NT2/D1 (cell line): ENCODE measurements around the gene SLC7A7.
"Not testable (repeated sequence)": the region's sequence is repeated elsewhere in the genome, so short reads cannot be mapped to it uniquely, and the experiment has no call there.

Source experiments
- DNase-seq: peaks from one replicate; pipeline ENCODE4 v3.0.0-alpha.2; 2011; ENCODE audit warnings: low read depth, low spot score
- H3K27me3 ChIP-seq: 2 replicates; pipeline ENCODE4 v1.6.0; 2011; ENCODE audit warnings: mild to moderate bottlenecking; ENCODE audit not compliant: insufficient read length, insufficient read depth
- H3K36me3 ChIP-seq: 2 replicates; pipeline ENCODE4 v1.6.1; 2011; ENCODE audit warnings: mild to moderate bottlenecking, low read length, mixed read lengths; ENCODE audit not compliant: insufficient read depth, insufficient read length
- H3K4me1 ChIP-seq: 2 replicates; pipeline ENCODE4 v1.5.1; 2011; ENCODE audit not compliant: insufficient read depth, insufficient read length
- H3K4me3 ChIP-seq: 2 replicates; pipeline ENCODE4 v1.5.1; 2011; ENCODE audit warnings: low read depth; ENCODE audit not compliant: insufficient read length
- H3K9ac ChIP-seq: 2 replicates; pipeline ENCODE4 v1.6.0; 2011; ENCODE audit warnings: low read depth; ENCODE audit not compliant: insufficient read length
- H3K9me3 ChIP-seq: 2 replicates; pipeline ENCODE4 v1.5.1; 2011; ENCODE audit warnings: mild to moderate bottlenecking, low read length; ENCODE audit not compliant: insufficient read depth
- SUZ12 ChIP-seq: IDR thresholded peaks from 2 replicates; pipeline ENCODE4 v1.6.1; 2011; ENCODE audit not compliant: insufficient read length, insufficient read depth; ENCODE audit errors: extremely low read depth
- YY1 ChIP-seq: IDR thresholded peaks from 2 replicates; pipeline ENCODE4 v1.6.1; 2011; ENCODE audit not compliant: insufficient read length, insufficient read depth
- ZNF274 ChIP-seq: IDR thresholded peaks from 2 replicates; pipeline ENCODE4 v1.6.1; 2011; ENCODE audit warnings: mild to moderate bottlenecking, low read depth, low read length

Gene SLC7A7

DNA sequence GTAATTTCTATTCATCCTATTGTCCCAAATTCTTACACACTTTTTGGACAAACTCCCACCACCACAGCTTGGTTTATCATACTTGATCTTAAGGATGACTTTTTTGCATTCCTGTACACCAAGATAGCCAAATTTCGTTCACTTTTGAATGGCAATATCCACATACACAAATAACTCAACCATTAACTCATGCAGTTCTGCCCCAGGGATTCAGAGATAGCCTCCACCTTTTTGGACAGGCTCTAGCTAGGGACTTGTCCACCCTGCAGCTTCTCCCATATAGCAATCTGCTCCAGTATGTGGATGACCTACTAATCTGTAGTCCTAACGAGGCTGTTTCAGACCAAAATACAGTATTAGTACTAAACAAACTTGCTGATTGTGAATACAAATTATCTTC, 81.4 kb downstream of the SLC7A7 start:
- TF ChIP-seq YY1 (no peak), ZNF274 (no peak), SUZ12 (no peak)
- H3K4me3 ChIP-seq: no peak overlapping the region
- H3K9ac ChIP-seq: no peak overlapping the region
- H3K36me3 ChIP-seq: no peaks in the 10 kb centered on the region
- no peaks in the 10 kb centered on the region; the same call in 1 of the 2 replicates for H3K9me3 ChIP-seq
- H3K27me3 ChIP-seq: no peaks in the 10 kb centered on the region
- no peak for DNase-seq
- H3K4me1 ChIP-seq: no peaks in the 10 kb centered on the region

DNA sequence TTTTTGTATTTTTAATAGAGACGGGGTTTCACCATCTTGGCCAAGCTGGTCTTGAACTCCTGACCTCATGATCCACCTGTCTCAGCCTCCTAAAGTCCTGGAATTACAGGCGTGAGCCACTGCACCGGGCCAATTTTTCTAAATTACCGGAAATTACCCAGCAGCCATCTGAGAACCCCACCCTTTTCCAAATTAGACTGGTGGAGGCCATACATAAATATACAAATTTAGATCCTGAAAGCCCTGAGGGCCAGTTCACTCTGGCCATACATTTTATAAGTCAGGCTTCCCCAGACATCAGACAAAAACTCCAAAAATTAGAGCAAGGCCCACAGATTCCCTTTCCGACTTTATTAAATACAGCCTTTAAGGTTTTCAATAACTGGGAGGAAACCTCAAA, 83.2 kb downstream of the SLC7A7 start:
- not testable (repeated sequence) for H3K36me3 ChIP-seq, DNase-seq, H3K4me3 ChIP-seq, H3K9me3 ChIP-seq, H3K4me1 ChIP-seq, H3K9ac ChIP-seq, H3K27me3 ChIP-seq

- Histone ChIP-seq H3K9me3 (no peaks in the 10 kb centered on the region), H3K9ac (no peak overlapping the region), H3K36me3 (no peaks in the 10 kb centered on the region), H3K27me3 (no peaks in the 10 kb centered on the region), H3K4me3 (no peak overlapping the region), H3K4me1 (peaks cover 4% of the 10 kb centered on the region)
- TF ChIP-seq SUZ12 (no peak), YY1 (no peak), ZNF274 (no peak)
- DNase-seq: no peak
Measured at GRCh38 chr14:22726012-22726411, 89.2 kb downstream of the SLC7A7 start.

DNA sequence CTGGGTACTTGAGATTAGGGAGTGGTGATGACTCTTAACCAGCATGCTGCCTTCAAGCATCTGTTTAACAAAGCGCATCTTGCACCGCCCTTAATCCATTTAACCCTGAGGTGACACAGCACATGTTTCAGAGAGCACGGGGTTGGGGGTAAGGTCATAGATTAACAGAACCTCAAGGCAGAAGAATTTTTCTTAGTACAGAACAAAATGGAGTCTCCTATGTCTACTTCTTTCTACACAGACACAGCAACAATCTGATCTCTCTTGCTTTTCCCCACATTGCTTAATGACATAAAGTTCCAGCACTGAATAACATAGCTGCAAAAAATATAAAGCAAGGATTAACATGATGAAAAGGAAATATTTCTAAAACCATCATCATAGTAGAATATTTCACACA, 89.9 kb downstream of the SLC7A7 start:
- not testable (repeated sequence) for H3K9ac ChIP-seq, H3K27me3 ChIP-seq, H3K36me3 ChIP-seq, H3K9me3 ChIP-seq, H3K4me3 ChIP-seq, H3K4me1 ChIP-seq, DNase-seq

- DNase-seq, H3K4me1 ChIP-seq, H3K27me3 ChIP-seq, H3K9me3 ChIP-seq, H3K36me3 ChIP-seq, H3K9ac ChIP-seq, H3K4me3 ChIP-seq: not testable (repeated sequence)
Measured at GRCh38 chr14:22724847-22725246, 90.4 kb downstream of the SLC7A7 start.

DNA sequence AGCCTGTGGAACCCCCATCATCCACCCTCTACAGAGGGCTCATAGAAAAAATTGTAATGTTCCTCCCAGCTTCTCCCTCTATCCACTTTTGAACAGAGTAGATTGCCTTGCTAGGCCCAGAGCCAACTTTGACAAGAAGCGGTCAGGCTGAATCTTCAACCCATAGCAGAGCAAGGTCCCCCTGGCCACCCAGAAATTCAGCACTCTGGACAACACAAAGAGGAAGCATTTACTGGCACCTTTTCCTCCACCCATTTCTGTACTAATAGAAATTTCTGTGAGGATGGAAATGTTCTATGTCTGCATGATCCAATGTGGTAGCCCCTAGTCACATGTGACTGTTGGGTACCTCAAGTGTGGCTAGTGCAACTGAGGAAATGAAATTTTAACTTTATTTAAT, 91.4 kb downstream of the SLC7A7 start:
- Histone ChIP-seq H3K36me3 (no peaks in the 10 kb centered on the region), H3K4me1 (peaks cover 4% of the 10 kb centered on the region), H3K9ac (no peak overlapping the region), H3K27me3 (no peaks in the 10 kb centered on the region), H3K9me3 (no peaks in the 10 kb centered on the region), H3K4me3 (no peak overlapping the region)
- no peak for DNase-seq
- TF ChIP-seq YY1 (no peak), ZNF274 (no peak), SUZ12 (no peak)
